Activated CD8-positive, alpha-beta T cell treated with anti-CD3 and anti-CD28 coated beads, Interleukin-2, amount 10 ng/mL, durations not matched to agents 7 days and 5 days (primary cell): ENCODE results near the gene C16orf89. TPM values are rescaled to one million over a fixed set of nuclear protein-coding genes. Genes with fewer than 3 reads are reported as not detected.
A peak's percentile ranks its signal among the peaks of the same experiment; 100 is the strongest.
"Not testable (repeated sequence)": the region's sequence is repeated elsewhere in the genome, so short reads cannot be mapped to it uniquely, and the experiment has no call there.

ENCODE experiments used
- ATAC-seq: fragments of 150-1000 bp; cut with Tn5 transposase; one replicate; pipeline ENCODE4 v1.10.0; 2021; ENCODE audit warnings: moderate library complexity
- CTCF ChIA-PET: fragments of 350-600 bp; sonication (Branson Sonifier 250); formaldehyde crosslinking; loops from one replicate; lab custom pipeline; 2021; ENCODE audit warnings: antibody characterized with exemption; lab: Charles Lee
- POLR2A ChIA-PET: fragments of 350-600 bp; sonication (Branson Sonifier 250); formaldehyde crosslinking; loops from one replicate; lab custom pipeline; 2021; ENCODE audit warnings: antibody characterized with exemption; lab: Charles Lee
- DNase-seq: peaks from one replicate; pipeline ENCODE4 v3.0.0-alpha.2; 2020
- H3K27ac Mint-ChIP-seq: one replicate; pipeline ENCODE4 v1.8.0; 2021; ENCODE audit warnings: mild to moderate bottlenecking, mixed read lengths
- H3K27me3 Mint-ChIP-seq: one replicate; pipeline ENCODE4 v1.8.0; 2021; ENCODE audit warnings: low read depth, mixed read lengths
- H3K36me3 Mint-ChIP-seq: one replicate; pipeline ENCODE4 v1.8.0; 2021; ENCODE audit warnings: low read depth, mixed read lengths
- H3K4me1 Mint-ChIP-seq: one replicate; pipeline ENCODE4 v1.8.0; 2021; ENCODE audit warnings: low read depth, mixed read lengths
- H3K4me3 Mint-ChIP-seq: one replicate; pipeline ENCODE4 v1.8.0; 2021; ENCODE audit warnings: mild to moderate bottlenecking, mixed read lengths
- H3K9me3 Mint-ChIP-seq: one replicate; pipeline ENCODE4 v1.8.0; 2022; ENCODE audit warnings: mixed read lengths; ENCODE audit not compliant: insufficient read depth
- total RNA-seq, 2 experiments: library from RNA; stranded (reverse); gene quantifications; one replicate each; pipeline ENCODE4 v1.2.3, GENCODE V29; 2021

Gene C16orf89
- total RNA-seq, 2 experiments from 2014 or later: not detected

DNA sequence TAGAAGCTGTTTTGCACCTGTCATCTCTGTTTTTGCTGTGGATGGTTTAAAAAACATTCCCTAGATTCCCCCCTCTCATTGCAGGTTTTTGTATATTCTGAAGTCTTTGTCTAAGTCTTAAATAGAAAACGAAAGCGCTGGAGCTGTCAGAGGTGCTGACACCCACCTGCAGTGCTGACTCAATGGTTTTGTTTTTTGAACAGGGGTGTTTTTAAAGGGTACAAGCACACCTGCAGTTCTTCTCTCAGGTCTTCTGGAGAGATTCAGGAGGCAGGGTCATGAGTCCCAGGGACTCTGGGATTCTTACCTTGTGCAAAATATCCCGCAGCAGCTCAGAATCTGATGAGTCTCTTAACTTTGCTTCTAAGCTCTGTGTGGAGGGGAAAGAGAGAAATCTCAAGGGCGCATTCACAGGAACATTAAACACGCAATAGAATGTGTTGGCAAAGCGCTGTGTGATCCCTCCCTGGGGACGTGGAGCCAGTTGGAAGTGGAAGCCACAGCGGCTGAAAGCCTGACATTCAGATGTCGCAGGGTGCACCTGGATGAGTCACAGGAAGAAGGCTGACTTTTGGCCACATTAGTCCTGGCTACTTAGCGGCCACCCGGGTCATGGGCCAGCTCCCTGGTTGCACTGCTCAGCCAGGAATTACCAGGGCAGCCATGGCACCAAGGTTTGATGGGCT lies 29.5 kb upstream of the C16orf89 start:
- H3K27ac Mint-ChIP-seq: not testable (repeated sequence)

DNA sequence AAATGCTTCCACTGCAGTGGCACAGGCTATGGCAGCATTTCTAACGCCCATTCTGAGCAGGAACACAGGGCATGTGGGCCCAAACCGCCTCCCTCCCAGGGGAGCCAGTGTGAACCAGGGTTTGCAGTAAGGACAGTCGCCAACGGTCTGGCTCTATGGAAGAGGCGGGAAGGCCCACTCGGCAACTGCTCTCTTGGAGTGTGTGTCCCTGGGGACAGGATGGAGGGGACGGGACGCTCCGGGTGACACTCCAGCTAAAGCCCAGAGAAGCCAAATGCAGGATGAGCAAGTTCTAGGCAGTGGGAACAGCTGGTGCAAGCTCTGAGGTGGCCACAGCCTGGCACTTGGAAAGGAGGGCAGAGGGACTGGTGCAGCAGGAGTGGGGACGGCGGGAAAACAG lies 28.0 kb upstream of the C16orf89 start:
- CTCF ChIA-PET, H3K4me3 Mint-ChIP-seq, H3K27me3 Mint-ChIP-seq, ATAC-seq, POLR2A ChIA-PET, H3K36me3 Mint-ChIP-seq, DNase-seq, H3K9me3 Mint-ChIP-seq: not testable (repeated sequence)
- H3K4me1 Mint-ChIP-seq: peaks cover 26% of the 10 kb centered on the region
- peak overlapping the region; percentile 28 for H3K27ac Mint-ChIP-seq

More for the DNA sequence above, 29.5 kb upstream of the C16orf89 start:
- DNase-seq, ATAC-seq, H3K9me3 Mint-ChIP-seq, CTCF ChIA-PET, H3K36me3 Mint-ChIP-seq, H3K27me3 Mint-ChIP-seq, POLR2A ChIA-PET, H3K4me3 Mint-ChIP-seq: not testable (repeated sequence)
- peaks cover 28% of the 10 kb centered on the region for H3K4me1 Mint-ChIP-seq

DNA sequence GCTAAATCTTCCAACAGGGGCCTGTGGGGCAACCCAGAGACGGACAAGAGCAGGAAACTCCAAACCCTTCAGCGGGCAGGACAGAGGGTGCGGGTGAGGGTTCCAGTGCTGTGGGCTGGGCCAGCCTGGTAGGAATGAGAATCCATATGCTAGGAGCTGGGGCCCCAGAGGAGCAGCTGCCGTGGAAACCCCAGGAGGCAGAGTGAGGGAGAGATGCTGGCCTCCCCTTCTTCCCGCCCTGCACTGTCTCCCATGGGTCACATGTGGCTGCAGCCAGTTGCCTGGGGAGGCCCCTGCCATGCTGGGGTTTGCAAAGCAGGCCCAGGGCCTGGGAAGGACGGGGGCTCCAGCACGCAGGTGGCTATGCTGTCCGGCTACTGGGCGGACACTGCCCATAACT lies 27.3 kb upstream of the C16orf89 start:
- H3K4me3 Mint-ChIP-seq, H3K9me3 Mint-ChIP-seq, DNase-seq, H3K27me3 Mint-ChIP-seq, ATAC-seq, H3K36me3 Mint-ChIP-seq, POLR2A ChIA-PET, H3K27ac Mint-ChIP-seq: not testable (repeated sequence)
- H3K4me1 Mint-ChIP-seq: peaks cover 24% of the 10 kb centered on the region
- CTCF ChIA-PET: interaction anchor here (0.8 to 1.7 kb wide), 4 partner anchors 9 to 39 kb away, joined by 3 to 6 read pairs (median 4); no protein-coding TSS in a partner anchor

DNA sequence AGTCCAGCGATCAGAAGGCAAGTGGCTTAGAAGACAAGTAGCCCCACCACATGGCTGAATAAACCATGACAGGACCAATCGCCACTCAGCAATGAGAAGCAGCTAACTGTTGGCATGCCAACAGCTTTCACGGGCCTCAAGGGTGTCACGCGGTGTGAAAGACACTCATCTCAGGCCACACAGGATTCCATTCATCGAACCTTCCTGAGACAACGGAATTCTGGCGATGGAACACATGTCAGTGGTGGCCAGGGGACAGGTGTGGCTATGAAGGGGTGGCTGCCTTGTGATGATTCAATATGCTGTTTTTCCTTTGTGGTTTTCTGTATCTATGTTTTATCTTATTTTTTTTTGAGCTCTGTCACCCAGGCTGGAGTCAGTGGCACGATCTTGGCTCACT lies 24.8 kb upstream of the C16orf89 start:
- peaks cover 13% of the 10 kb centered on the region for H3K36me3 Mint-ChIP-seq
- POLR2A ChIA-PET, DNase-seq, H3K27me3 Mint-ChIP-seq, H3K9me3 Mint-ChIP-seq, H3K27ac Mint-ChIP-seq, ATAC-seq, H3K4me3 Mint-ChIP-seq, CTCF ChIA-PET: not testable (repeated sequence)
- H3K4me1 Mint-ChIP-seq: peaks cover 12% of the 10 kb centered on the region

DNA sequence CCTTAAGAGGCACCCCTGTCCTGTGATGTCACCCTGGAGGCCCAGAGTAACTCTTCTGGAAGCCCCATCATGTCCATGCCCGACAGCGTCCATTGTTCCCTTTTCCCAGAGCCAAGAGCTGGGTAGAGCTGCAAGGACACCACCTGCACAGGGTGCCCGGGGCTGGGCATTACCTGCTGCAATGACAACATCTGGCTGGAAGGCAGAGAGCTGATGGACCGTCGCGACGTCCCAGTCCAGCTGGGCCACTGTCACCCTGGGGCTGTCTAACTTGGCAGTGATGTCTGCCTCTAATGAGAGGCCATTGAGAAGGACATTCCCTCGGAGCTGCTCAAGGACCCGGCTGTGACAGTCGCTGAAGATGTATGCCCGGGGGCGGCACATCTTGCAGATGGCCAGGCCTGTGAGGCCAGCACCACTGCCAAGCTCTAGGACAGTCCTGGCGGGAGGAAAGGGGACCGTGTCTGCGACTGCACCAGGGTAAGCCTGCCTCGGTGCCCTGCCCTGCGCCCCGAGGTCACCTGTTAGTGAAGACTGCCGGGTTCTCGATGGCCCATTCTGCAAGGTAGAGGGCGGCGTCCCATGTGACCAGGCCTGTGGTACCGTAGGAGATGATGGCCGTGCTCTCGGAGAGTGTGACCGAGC lies 24.3 kb upstream of the C16orf89 start:
- peaks cover 17% of the 10 kb centered on the region for H3K36me3 Mint-ChIP-seq
- H3K27ac Mint-ChIP-seq, POLR2A ChIA-PET, H3K4me1 Mint-ChIP-seq, DNase-seq, CTCF ChIA-PET, ATAC-seq, H3K9me3 Mint-ChIP-seq, H3K4me3 Mint-ChIP-seq, H3K27me3 Mint-ChIP-seq: not testable (repeated sequence)

DNA sequence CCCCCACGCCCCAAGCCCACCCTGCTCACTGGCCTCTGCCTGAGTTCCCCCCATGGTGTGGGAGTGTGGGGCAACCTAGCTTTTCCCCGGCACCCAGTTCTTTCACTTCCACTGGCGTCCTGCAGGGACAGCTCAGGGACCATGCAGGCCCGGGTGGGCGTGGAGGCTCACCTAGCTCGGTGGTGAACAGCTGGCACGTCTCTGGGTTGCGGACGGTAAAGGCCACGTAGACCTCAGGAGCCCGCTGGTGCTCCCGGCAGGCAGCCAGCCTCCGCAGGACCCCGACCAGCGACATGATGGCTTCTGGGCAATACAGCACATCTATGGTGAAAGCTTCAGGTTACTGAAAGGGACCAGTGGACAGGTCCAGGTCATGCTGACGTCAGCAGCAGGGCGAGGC lies 23.2 kb upstream of the C16orf89 start:
- CTCF ChIA-PET, H3K4me3 Mint-ChIP-seq, H3K27ac Mint-ChIP-seq, H3K9me3 Mint-ChIP-seq, ATAC-seq, H3K27me3 Mint-ChIP-seq, H3K4me1 Mint-ChIP-seq, DNase-seq, POLR2A ChIA-PET: not testable (repeated sequence)
- peaks cover 25% of the 10 kb centered on the region for H3K36me3 Mint-ChIP-seq

DNA sequence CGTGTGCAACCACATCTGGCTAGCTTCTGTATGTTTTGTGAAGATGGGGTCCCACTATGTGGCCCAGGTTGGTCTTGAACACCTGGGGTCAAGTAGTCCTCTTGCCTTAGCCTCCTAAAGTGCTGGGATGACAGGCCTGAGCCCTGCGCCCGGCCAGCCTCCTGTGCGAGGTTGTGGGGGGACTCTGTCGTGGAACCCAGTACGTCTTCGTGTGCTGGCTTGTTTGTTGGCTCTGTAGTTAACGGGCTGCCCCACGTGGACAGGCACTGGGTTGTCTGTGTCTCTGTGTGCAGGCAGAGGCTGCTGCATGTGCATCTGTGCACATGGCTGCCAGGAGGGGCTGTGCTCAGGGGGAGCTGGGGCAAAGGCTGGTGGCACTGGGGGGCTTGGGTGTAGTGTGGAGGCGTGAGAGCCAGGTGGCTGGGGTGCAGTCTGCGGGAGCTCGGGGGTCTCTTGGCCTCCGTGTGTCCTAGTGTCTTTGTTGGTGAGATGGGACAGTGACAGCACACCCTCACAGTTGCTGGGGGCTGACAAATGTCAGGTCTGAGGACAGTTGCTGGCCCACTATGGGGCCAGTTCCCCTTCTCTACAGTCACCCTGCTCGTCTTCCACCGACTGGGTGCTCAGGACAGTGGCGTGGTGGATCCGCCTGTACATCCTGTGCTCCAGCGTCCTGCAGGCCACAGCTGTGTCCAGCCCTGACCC lies 22.5 kb upstream of the C16orf89 start:
- H3K9me3 Mint-ChIP-seq, CTCF ChIA-PET, H3K4me1 Mint-ChIP-seq, ATAC-seq, POLR2A ChIA-PET, H3K27ac Mint-ChIP-seq, DNase-seq, H3K4me3 Mint-ChIP-seq, H3K27me3 Mint-ChIP-seq: not testable (repeated sequence)
- H3K36me3 Mint-ChIP-seq: peaks cover 29% of the 10 kb centered on the region

DNA sequence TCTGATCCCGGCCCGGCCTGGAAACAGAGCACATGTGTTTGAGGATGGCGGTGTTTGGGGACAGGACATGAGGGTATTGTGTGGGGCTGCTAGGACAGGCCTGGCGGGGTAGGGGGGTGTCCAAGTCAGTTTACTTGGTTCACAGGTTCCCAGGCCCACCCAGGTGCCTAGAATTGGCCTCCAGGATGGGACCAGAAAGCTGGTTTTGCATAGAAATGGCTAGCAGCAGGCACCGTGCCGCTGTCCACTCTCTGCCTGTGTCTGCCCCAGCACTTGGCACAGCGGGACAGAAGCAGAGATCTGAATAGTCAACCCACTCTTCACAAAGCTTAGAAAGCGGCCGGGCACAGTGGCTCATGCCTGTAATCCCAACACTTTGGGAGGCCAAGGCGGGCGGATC lies 20.0 kb upstream of the C16orf89 start:
- H3K9me3 Mint-ChIP-seq, DNase-seq, H3K4me3 Mint-ChIP-seq, H3K27ac Mint-ChIP-seq, ATAC-seq, H3K4me1 Mint-ChIP-seq, H3K27me3 Mint-ChIP-seq: not testable (repeated sequence)
- CTCF ChIA-PET: interaction anchor here (1.5 kb wide), 1 partner anchor 29 kb away, joined by 4 read pairs; no protein-coding TSS in a partner anchor
- POLR2A ChIA-PET: interaction anchor here (0.6 kb wide), 1 partner anchor 12 kb away, joined by 3 read pairs; no protein-coding TSS in a partner anchor
- H3K36me3 Mint-ChIP-seq: peaks cover 28% of the 10 kb centered on the region

DNA sequence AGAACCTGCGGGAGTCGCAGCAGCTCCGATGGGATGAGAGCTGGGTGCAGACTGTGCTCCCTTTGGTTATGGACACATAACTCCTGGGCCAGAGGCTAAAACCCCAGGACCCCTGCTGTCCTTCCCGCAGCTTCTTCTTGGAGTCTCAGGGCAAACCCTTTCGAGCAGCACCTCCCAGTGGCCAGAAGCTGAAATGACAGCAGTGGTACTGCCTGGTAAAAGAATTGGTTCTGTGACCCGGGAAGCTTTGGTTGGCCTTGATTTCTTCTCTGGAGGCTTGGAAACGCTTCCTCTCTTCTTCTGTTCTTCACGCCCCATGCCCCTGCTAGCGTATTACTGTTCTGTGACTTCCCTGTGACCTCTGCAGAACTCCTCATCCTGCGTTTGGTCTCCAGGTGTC lies 19.0 kb upstream of the C16orf89 start:
- DNase-seq: peak; percentile 70
- H3K27ac Mint-ChIP-seq, H3K9me3 Mint-ChIP-seq, POLR2A ChIA-PET, H3K4me1 Mint-ChIP-seq, ATAC-seq, H3K27me3 Mint-ChIP-seq, H3K4me3 Mint-ChIP-seq: not testable (repeated sequence)
- peaks cover 27% of the 10 kb centered on the region for H3K36me3 Mint-ChIP-seq
- CTCF ChIA-PET: interaction anchor here (0.7 to 1.2 kb wide), 6 partner anchors 11 to 50 kb away, joined by 3 to 18 read pairs (median 4); no protein-coding TSS in a partner anchor

DNA sequence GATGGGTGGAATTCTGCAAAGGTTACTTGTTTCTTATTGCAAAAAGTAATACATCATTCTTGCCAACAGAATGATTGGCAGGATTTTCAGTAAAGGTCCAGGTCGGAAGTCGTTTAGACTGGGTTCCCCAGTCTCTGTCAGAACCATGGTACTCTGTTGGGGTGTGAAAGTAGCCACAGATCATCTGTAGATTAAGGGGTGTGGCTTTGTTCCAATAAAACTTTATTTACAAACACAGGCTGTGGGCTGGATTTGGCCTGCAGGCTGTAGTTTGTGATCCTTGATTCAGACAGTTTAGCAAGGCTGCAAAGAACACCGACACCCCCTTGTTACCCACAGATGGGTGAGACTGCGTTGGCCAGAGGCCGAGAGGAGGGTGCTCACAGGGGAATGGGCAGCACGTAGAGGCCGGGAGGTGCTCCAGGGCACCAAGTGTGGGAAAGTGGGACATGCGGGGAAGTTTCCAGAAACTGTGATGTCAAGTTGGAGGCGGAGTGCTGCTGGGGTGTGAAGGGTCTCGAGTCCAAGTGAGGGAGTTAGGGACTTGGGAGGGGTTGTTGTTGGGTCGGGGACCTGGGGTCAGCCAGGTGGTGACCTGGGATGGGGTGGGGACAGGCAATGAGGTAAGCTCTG lies 18.5 kb upstream of the C16orf89 start:
- DNase-seq, ATAC-seq, H3K4me3 Mint-ChIP-seq, H3K9me3 Mint-ChIP-seq, H3K27me3 Mint-ChIP-seq, POLR2A ChIA-PET, H3K27ac Mint-ChIP-seq, H3K4me1 Mint-ChIP-seq: not testable (repeated sequence)
- CTCF ChIA-PET: interaction anchor here (0.7 to 1.3 kb wide), 7 partner anchors 8 to 50 kb away, joined by 3 to 18 read pairs (median 3); no protein-coding TSS in a partner anchor
- peaks cover 29% of the 10 kb centered on the region for H3K36me3 Mint-ChIP-seq

DNA sequence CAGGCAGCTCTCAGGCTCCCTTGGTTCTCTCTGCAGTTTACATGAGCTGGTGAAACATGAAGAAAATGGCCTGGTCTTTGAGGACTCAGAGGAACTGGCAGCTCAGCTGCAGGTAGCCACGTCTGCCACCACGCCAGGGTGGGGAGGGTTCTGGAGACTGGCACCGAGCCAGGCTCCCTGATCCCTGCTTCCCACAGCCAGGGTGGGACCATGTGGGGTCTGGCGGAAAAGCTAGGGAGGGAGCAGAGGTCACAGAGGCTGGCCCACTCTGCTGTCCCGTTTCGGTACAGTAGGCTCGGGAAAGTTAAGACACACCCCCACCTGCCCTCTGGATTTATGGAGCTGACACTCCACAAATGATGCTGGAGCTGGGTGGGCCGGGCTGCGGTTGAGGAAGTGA lies 17.9 kb upstream of the C16orf89 start:
- POLR2A ChIA-PET, H3K27me3 Mint-ChIP-seq, ATAC-seq, H3K4me1 Mint-ChIP-seq, DNase-seq, H3K4me3 Mint-ChIP-seq, H3K9me3 Mint-ChIP-seq: not testable (repeated sequence)
- H3K27ac Mint-ChIP-seq: peak overlapping the region; percentile 5
- peaks cover 29% of the 10 kb centered on the region for H3K36me3 Mint-ChIP-seq
- CTCF ChIA-PET: interaction anchor here (1.2 to 1.5 kb wide), 3 partner anchors 9 to 27 kb away, joined by 3 to 5 read pairs (median 4); partner anchors contain the start of gene ALG1
